ENCODE measurements around the gene PRR5.
"Not testable (repeated sequence)": the region's sequence is repeated elsewhere in the genome, so short reads cannot be mapped to it uniquely, and the experiment has no call there.

Gene PRR5

GRCh38 chr22:44673406-44673805, 28.6 kb upstream of the PRR5 start:
- no peak for DNase-seq (ENCODE audit: low read depth in 2 of 2)

GRCh38 chr22:44676066-44676440, 26.0 kb upstream of the PRR5 start:
- DNase-seq (ENCODE audit: low read depth in 2 of 2), result not testable (repeated sequence)

GRCh38 chr22:44676441-44677352, 25.3 kb upstream of the PRR5 start:
- DNase-seq (ENCODE audit: low read depth in 2 of 2), result no peak

GRCh38 chr22:44677353-44677840, 24.6 kb upstream of the PRR5 start:
- no peak for DNase-seq (ENCODE audit: low read depth in 2 of 2)

- DNase-seq (ENCODE audit: low read depth in 2 of 2), result no peak
Observed at GRCh38 chr22:44677871-44678555, 24.0 kb upstream of the PRR5 start.

GRCh38 chr22:44678556-44679305, 23.3 kb upstream of the PRR5 start:
- DNase-seq (ENCODE audit: low read depth in 2 of 2), result no peak

GRCh38 chr22:44679306-44679647, 22.7 kb upstream of the PRR5 start:
- DNase-seq (ENCODE audit: low read depth in 2 of 2), result not testable (repeated sequence)

- no peak for DNase-seq (ENCODE audit: low read depth in 2 of 2)
Observed at GRCh38 chr22:44680058-44680457, 21.9 kb upstream of the PRR5 start.

GRCh38 chr22:44680481-44680894, 21.5 kb upstream of the PRR5 start:
- DNase-seq (ENCODE audit: low read depth in 2 of 2), result no peak

GRCh38 chr22:44682556-44683168, 19.3 kb upstream of the PRR5 start:
- DNase-seq (ENCODE audit: low read depth in 2 of 2), result no peak

- no peak for DNase-seq (ENCODE audit: low read depth in 2 of 2)
Observed at GRCh38 chr22:44683237-44683636, 18.8 kb upstream of the PRR5 start.

- no peak for DNase-seq (ENCODE audit: low read depth in 2 of 2)
Observed at GRCh38 chr22:44683881-44684280, 18.1 kb upstream of the PRR5 start.

GRCh38 chr22:44684506-44685383, 17.3 kb upstream of the PRR5 start:
- DNase-seq (ENCODE audit: low read depth in 2 of 2), result peak; percentile 59 to 60

- DNase-seq (ENCODE audit: low read depth in 2 of 2), result no peak
Observed at GRCh38 chr22:44685384-44686056, 16.5 kb upstream of the PRR5 start.

GRCh38 chr22:44686873-44687600, 15.0 kb upstream of the PRR5 start:
- DNase-seq (ENCODE audit: low read depth in 2 of 2), result no peak

GRCh38 chr22:44689173-44689572, 12.8 kb upstream of the PRR5 start:
- no peak for DNase-seq (ENCODE audit: low read depth in 2 of 2)

GRCh38 chr22:44689915-44690524, 12.0 kb upstream of the PRR5 start:
- DNase-seq (ENCODE audit: low read depth in 2 of 2), result no peak

- no peak for DNase-seq (ENCODE audit: low read depth in 2 of 2)
Observed at GRCh38 chr22:44691796-44692661, 10.0 kb upstream of the PRR5 start.
